ENCODE measurements around the gene UPB1.

DNA sequence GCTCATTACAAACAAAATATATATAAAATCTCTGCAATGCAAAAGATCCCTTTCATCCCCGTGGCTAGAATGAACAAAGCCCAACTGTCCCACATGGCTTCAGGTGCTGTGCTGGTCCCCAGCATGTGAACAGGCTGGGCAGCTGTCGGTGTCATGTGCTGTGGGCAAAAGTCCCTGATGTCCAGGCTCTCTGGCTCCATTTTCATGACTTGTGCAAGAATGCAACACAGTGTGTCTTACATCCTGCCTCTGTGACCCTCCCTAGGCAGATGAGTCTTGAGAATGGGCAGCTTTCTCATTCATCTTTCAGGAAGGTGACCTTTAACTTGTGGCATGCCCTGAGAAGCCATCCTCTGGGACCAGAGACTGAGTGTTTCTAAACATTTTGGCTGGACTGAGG lies 45.3 kb downstream of the UPB1 start:
- TF ChIP-seq, protein P1, sequence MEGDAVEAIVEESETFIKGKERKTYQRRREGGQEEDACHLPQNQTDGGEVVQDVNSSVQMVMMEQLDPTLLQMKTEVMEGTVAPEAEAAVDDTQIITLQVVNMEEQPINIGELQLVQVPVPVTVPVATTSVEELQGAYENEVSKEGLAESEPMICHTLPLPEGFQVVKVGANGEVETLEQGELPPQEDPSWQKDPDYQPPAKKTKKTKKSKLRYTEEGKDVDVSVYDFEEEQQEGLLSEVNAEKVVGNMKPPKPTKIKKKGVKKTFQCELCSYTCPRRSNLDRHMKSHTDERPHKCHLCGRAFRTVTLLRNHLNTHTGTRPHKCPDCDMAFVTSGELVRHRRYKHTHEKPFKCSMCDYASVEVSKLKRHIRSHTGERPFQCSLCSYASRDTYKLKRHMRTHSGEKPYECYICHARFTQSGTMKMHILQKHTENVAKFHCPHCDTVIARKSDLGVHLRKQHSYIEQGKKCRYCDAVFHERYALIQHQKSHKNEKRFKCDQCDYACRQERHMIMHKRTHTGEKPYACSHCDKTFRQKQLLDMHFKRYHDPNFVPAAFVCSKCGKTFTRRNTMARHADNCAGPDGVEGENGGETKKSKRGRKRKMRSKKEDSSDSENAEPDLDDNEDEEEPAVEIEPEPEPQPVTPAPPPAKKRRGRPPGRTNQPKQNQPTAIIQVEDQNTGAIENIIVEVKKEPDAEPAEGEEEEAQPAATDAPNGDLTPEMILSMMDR (IDR thresholded peaks at IDR 0.05; ENCODE audit: insufficient read depth, low read length), result no peak
- no peak for TF ChIP-seq GABPA (IDR thresholded peaks at IDR 0.05; ENCODE audit: low read depth)
- TF ChIP-seq POLR2AphosphoS5 (IDR thresholded peaks at IDR 0.05; ENCODE audit: low read depth), result no peak
- TF ChIP-seq, protein P2, sequence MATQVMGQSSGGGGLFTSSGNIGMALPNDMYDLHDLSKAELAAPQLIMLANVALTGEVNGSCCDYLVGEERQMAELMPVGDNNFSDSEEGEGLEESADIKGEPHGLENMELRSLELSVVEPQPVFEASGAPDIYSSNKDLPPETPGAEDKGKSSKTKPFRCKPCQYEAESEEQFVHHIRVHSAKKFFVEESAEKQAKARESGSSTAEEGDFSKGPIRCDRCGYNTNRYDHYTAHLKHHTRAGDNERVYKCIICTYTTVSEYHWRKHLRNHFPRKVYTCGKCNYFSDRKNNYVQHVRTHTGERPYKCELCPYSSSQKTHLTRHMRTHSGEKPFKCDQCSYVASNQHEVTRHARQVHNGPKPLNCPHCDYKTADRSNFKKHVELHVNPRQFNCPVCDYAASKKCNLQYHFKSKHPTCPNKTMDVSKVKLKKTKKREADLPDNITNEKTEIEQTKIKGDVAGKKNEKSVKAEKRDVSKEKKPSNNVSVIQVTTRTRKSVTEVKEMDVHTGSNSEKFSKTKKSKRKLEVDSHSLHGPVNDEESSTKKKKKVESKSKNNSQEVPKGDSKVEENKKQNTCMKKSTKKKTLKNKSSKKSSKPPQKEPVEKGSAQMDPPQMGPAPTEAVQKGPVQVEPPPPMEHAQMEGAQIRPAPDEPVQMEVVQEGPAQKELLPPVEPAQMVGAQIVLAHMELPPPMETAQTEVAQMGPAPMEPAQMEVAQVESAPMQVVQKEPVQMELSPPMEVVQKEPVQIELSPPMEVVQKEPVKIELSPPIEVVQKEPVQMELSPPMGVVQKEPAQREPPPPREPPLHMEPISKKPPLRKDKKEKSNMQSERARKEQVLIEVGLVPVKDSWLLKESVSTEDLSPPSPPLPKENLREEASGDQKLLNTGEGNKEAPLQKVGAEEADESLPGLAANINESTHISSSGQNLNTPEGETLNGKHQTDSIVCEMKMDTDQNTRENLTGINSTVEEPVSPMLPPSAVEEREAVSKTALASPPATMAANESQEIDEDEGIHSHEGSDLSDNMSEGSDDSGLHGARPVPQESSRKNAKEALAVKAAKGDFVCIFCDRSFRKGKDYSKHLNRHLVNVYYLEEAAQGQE (IDR thresholded peaks at IDR 0.05; ENCODE audit: insufficient replicate concordance, low read depth), result no peak

All from HL-60 (cell line).